Smooth muscle cell (in vitro differentiated cells): Measurements from ENCODE around the gene RELB. TPM values are rescaled to one million over a fixed set of nuclear protein-coding genes. Genes with fewer than 3 reads are reported as not detected.

ENCODE experiments used
- DNase-seq: peaks from one replicate; lab custom pipeline; 2025; ENCODE audit not compliant: unreplicated experiment; lab: John Stamatoyannopoulos, UW
- H2AFZ ChIP-seq: fragments of 200-600 bp; sonication (generic); 2 replicates; pipeline ENCODE4 v1.6.0; 2016; ENCODE audit warnings: antibody characterized with exemption, low read depth, mild to moderate bottlenecking
- H3F3A ChIP-seq: fragments of 200-600 bp; sonication (generic); 2 replicates; pipeline ENCODE4 v1.6.0; 2017; ENCODE audit warnings: antibody characterized with exemption, low read depth
- H3K27ac ChIP-seq: fragments of 200-600 bp; sonication (generic); 2 replicates; pipeline ENCODE4 v1.5.1; 2016; ENCODE audit warnings: low read depth, mild to moderate bottlenecking
- H3K27me3 ChIP-seq: fragments of 200-600 bp; sonication (generic); 2 replicates; pipeline ENCODE4 v1.6.1; 2016; ENCODE audit warnings: low read depth, mild to moderate bottlenecking
- H3K36me3 ChIP-seq: fragments of 200-600 bp; sonication (generic); 2 replicates; pipeline ENCODE4 v1.5.1; 2016; ENCODE audit warnings: low read depth
- H3K4me1 ChIP-seq: fragments of 200-600 bp; sonication (generic); 2 replicates; pipeline ENCODE4 v1.5.1; 2016; ENCODE audit warnings: low read depth
- H3K4me2 ChIP-seq: fragments of 200-600 bp; sonication (generic); 2 replicates; pipeline ENCODE4 v1.6.0; 2016; ENCODE audit warnings: mild to moderate bottlenecking
- H3K4me3 ChIP-seq: fragments of 200-600 bp; sonication (generic); 2 replicates; pipeline ENCODE4 v1.5.1; 2016; ENCODE audit warnings: mild to moderate bottlenecking
- H3K79me2 ChIP-seq: fragments of 200-600 bp; sonication (generic); 2 replicates; pipeline ENCODE4 v1.6.0; 2016; ENCODE audit warnings: low read depth, mild to moderate bottlenecking
- H3K9ac ChIP-seq: fragments of 200-600 bp; sonication (generic); 2 replicates; pipeline ENCODE4 v1.6.0; 2016; ENCODE audit warnings: low read depth
- H3K9me3 ChIP-seq: fragments of 200-600 bp; sonication (generic); replicated peaks from 2 replicates; pipeline ENCODE4 v1.5.1; 2016; ENCODE audit warnings: low read depth
- H4K20me1 ChIP-seq: fragments of 200-600 bp; sonication (generic); 2 replicates; pipeline ENCODE4 v1.6.0; 2016; ENCODE audit warnings: low read depth
- CTCF ChIP-seq: fragments of 200-600 bp; sonication (generic); IDR thresholded peaks from 2 replicates; pipeline ENCODE4 v1.5.1; 2017; ENCODE audit warnings: borderline replicate concordance, mild to moderate bottlenecking, antibody characterized with exemption; ENCODE audit not compliant: insufficient read depth, poor library complexity, severe bottlenecking
- WGBS: methylation state at CpG from one replicate; pipeline ENCODE4 v1.1.7; 2016; ENCODE audit warnings: low lambda C conversion rate; 5-methylcytosine and 5-hydroxymethylcytosine counted together
- polyA plus RNA-seq: library from polyadenylated mRNA; unstranded; fragments of >200 nt; fragmentation: Nextera tagmentation; extraction: Ambion mirVana; gene quantifications from 2 replicates; pipeline ENCODE4 v1.2.1, GENCODE V29; 2016
- total RNA-seq: library from RNA; depleted of rRNA; stranded (reverse); fragments of >200 nt; gene quantifications from 2 replicates; pipeline ENCODE4 v1.2.3, GENCODE V29; 2014

The RELB gene
- total and polyA plus RNA-seq, 2 experiments from 2014 or later: 11.2 to 27.1 TPM

- no peak overlapping the region for H3K4me3 ChIP-seq
- no peak overlapping the region for H3K4me2 ChIP-seq
- no peaks in the 10 kb centered on the region for H3K4me1 ChIP-seq
- TF ChIP-seq CTCF: no peak
- H3K27ac ChIP-seq: no peak overlapping the region
- H3K79me2 ChIP-seq: no peaks in the 10 kb centered on the region
- peaks cover 10% of the 10 kb centered on the region for H3K36me3 ChIP-seq
- H3K9ac ChIP-seq: no peak overlapping the region
- H3F3A ChIP-seq: no peaks in the 10 kb centered on the region
- no peak for DNase-seq
- 98% methylated on average over 21 of the region's 21 CpGs for WGBS
- H2AFZ ChIP-seq: no peak overlapping the region
- no peaks in the 10 kb centered on the region for H3K27me3 ChIP-seq
- H4K20me1 ChIP-seq: peaks cover 24% of the 10 kb centered on the region
- H3K9me3 ChIP-seq: no peaks in the 10 kb centered on the region
Observed at GRCh38 chr19:44973982-44974735, 27.1 kb upstream of the RELB start.

DNA sequence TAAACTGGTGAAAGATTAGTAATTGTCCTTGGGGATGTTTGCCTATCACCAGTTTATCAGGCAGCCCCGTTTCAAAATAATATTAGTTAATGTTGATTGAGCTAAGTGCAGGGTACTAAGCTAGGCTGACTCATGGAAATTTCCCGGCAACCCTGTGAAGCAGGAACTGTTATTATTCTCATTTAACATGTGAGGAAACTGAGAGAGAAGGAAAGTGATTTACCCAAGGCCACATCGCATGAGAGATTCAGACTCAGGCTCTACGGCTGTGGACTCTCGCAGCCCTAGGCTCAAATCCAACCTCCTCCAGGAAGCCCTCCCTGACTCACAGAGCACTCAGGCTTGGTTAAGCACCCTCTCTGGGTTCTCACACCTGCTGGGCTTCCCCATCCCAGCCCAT, 26.4 kb upstream of the RELB start:
- Histone ChIP-seq H3F3A (no peaks in the 10 kb centered on the region), H3K79me2 (no peaks in the 10 kb centered on the region), H3K4me3 (no peak overlapping the region), H3K9me3 (no peaks in the 10 kb centered on the region), H3K27me3 (no peaks in the 10 kb centered on the region), H3K36me3 (peaks cover 10% of the 10 kb centered on the region), H2AFZ (no peak overlapping the region), H3K27ac (no peak overlapping the region), H3K4me1 (no peaks in the 10 kb centered on the region), H3K4me2 (no peak overlapping the region), H3K9ac (no peak overlapping the region), H4K20me1 (peaks cover 23% of the 10 kb centered on the region)
- no peak for DNase-seq
- WGBS: 93% methylated on average over 5 of the region's 5 CpGs
- no peak for TF ChIP-seq CTCF

GRCh38 chr19:44975444-44975843, 25.8 kb upstream of the RELB start:
- no peak overlapping the region for H3K9ac ChIP-seq
- peaks cover 20% of the 10 kb centered on the region for H4K20me1 ChIP-seq
- TF ChIP-seq CTCF: no peak
- DNase-seq: no peak
- H3K36me3 ChIP-seq: peaks cover 10% of the 10 kb centered on the region
- no peak overlapping the region for H3K4me2 ChIP-seq
- no peaks in the 10 kb centered on the region for H3K9me3 ChIP-seq
- H3K4me1 ChIP-seq: no peaks in the 10 kb centered on the region
- H3K27me3 ChIP-seq: no peaks in the 10 kb centered on the region
- no peak overlapping the region for H3K27ac ChIP-seq
- no peaks in the 10 kb centered on the region for H3K79me2 ChIP-seq
- WGBS: 99% methylated on average over 4 of the region's 4 CpGs
- no peak overlapping the region for H2AFZ ChIP-seq
- no peak overlapping the region for H3K4me3 ChIP-seq
- no peaks in the 10 kb centered on the region for H3F3A ChIP-seq

DNA sequence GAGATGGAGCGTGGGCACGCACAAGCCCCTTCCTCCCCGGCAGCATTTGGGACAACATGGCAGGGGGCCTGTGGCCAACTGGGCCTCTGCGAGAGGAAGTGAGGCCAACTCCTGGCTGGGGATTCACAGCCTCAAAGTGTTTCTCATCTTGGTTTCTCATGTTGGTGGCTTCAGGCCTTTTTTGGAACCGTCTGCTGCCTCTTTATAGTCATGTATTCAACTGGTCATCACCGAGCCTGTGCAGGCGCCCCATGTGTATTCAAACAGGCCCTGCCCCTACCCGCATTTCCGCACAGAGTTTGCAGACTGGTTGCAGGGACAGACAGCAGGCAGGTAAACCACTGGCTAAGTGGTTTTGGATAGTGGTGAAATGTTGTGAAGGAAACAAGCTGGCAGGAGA, 17.3 kb upstream of the RELB start:
- Histone ChIP-seq H3K36me3 (no peaks in the 10 kb centered on the region), H3K27ac (no peak overlapping the region), H4K20me1 (no peaks in the 10 kb centered on the region), H3K27me3 (no peaks in the 10 kb centered on the region), H2AFZ (no peak overlapping the region), H3K4me2 (no peak overlapping the region), H3K9me3 (no peaks in the 10 kb centered on the region), H3K79me2 (no peaks in the 10 kb centered on the region), H3K4me3 (no peak overlapping the region), H3K4me1 (no peaks in the 10 kb centered on the region), H3K9ac (no peak overlapping the region), H3F3A (no peaks in the 10 kb centered on the region)
- 97% methylated on average over 9 of the region's 9 CpGs for WGBS
- no peak for TF ChIP-seq CTCF
- no peak for DNase-seq
